Fibroblast of the aortic adventitia (primary cell): ENCODE data around the gene RASL10B. TPM values are rescaled to one million over a fixed set of nuclear protein-coding genes. Genes with fewer than 3 reads are reported as not detected.

Experiments used
- DNase-seq: peaks from one replicate; pipeline ENCODE4 v3.0.0-alpha.2; 2010; ENCODE audit warnings: low read depth
- H3K4me3 ChIP-seq: 2 replicates; pipeline ENCODE4 v1.5.1; 2011; ENCODE audit warnings: low read depth, mild to moderate bottlenecking, control low read depth, low read length, moderate library complexity
- CTCF ChIP-seq: IDR thresholded peaks from 2 replicates; pipeline ENCODE4 v1.5.1; 2011; ENCODE audit warnings: mild to moderate bottlenecking, low read length, control low read depth, inconsistent platforms; ENCODE audit not compliant: insufficient read depth
- total RNA-seq: library from RNA; depleted of rRNA; stranded (reverse); fragments of >200 nt; gene quantifications from 2 replicates; pipeline ENCODE4 v1.2.3, GENCODE V29; 2012; ENCODE audit warnings: low replicate concordance

RASL10B gene
- total RNA-seq, 1 donor, result 1.5 TPM

DNA sequence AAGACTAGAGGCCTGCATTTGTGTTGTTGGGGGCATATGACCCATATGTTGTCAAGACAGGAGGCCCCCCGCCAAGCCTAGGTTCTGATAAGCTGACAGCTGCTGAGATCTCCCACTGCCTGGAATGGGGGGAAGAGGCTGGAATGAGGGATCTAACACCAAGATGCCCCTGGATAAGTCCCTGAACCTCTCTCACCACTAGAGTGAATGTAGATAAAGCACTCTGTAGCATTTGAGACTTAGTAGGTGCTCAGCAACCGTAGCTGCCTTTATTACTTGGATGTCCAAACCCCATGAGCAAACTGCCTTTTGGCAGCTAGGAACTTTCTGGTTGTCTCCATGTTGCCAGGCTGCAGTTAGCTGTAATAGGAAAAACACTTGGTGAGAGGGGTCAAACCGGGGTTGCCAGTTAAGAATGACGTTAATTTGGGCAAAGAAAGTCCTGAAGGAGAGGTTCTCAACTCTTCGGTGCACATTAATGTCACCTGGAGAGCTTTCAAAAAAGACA lies 4.4 kb upstream of the RASL10B start:
- TF ChIP-seq CTCF, result no peak
- no peak for DNase-seq
- H3K4me3 ChIP-seq, result no peak overlapping the region

- TF ChIP-seq CTCF, result no peak
- DNase-seq, result no peak
- no peak overlapping the region for H3K4me3 ChIP-seq
Observed at GRCh38 chr17:35727635-35728034, 3.8 kb upstream of the RASL10B start.

DNA sequence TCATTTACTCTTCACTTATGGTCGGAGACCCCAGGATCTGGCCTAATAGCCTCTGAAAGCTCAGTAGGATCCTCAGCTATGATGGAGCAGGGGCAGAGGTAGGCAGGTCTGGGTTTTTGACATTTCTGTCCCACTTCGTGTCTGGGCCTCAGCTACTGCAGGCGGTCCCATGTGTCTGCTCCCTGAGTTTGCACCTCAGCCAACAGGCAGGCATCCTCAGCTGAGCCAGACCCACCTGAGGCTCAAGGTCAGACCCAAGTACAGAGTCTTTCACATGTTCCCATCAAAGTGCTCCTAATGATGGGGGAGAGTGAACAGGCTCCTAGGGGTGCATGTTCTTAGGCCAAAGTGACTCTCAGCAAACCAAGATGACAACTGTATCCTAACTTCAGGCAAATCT lies 2.9 kb upstream of the RASL10B start:
- no peak overlapping the region for H3K4me3 ChIP-seq
- TF ChIP-seq CTCF, result no peak
- DNase-seq, result no peak

DNA sequence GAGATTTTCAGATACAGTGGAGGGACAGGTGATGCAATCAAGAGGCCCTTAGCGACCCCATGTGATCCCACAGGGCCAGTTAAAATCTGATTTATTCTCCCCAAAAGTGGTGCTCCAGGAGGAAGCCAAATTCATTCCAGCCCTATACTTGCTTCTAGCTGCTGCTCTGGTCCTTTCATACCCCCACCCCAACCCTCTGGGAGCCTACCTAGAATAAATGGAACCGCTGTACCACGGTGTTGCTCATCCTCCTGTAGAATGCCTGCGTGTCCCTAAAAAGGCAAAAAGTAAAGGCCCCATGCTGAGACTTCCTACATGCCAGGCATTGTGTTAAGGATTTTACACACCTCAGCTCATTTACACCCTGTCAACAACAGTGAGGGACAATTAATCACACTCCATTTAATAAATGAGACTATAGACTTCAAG lies 2.0 kb upstream of the RASL10B start:
- no peak overlapping the region for H3K4me3 ChIP-seq
- DNase-seq, result no peak
- no peak for TF ChIP-seq CTCF

- no peak overlapping the region for H3K4me3 ChIP-seq
- DNase-seq, result no peak
- TF ChIP-seq CTCF, result no peak
Observed at GRCh38 chr17:35730400-35731005, 936 bp upstream of the RASL10B start.

- peak overlapping the region; percentile 53 for H3K4me3 ChIP-seq
- no peak for DNase-seq
- TF ChIP-seq CTCF, result no peak
Observed at GRCh38 chr17:35731917-35732805, 722 bp downstream of the RASL10B start.
